Vagina (tissue), 2 donors: ENCODE measurements around the gene TM7SF2. TPM values are rescaled to one million over a fixed set of nuclear protein-coding genes. Genes with fewer than 3 reads are reported as not detected.

Experiments used
- DNase-seq, 2 donors: peaks; one replicate each; pipeline ENCODE4 v3.0.0-alpha.2; 2017; ENCODE audit errors: extremely low spot score in 2 of 2
- H3K27ac ChIP-seq: fragments of 200-600 bp; sonication (generic); one replicate; pipeline ENCODE4 v1.5.1; 2019
- H3K27me3 ChIP-seq: fragments of 200-600 bp; sonication (generic); one replicate; pipeline ENCODE4 v1.5.1; 2019
- H3K36me3 ChIP-seq, 2 donors: fragments of 200-600 bp; sonication (generic); one replicate each; pipeline ENCODE4 v1.5.1; 2017 to 2019
- H3K4me1 ChIP-seq: fragments of 200-600 bp; sonication (generic); one replicate; pipeline ENCODE4 v1.5.1; 2019
- H3K4me3 ChIP-seq, 2 donors: fragments of 200-600 bp; sonication (generic); 1 replicate in 1 of 2; 2 replicates in 1 of 2; pipeline ENCODE4 v1.5.1; 2016 to 2019
- H3K9me3 ChIP-seq: fragments of 200-600 bp; sonication (generic); one replicate; pipeline ENCODE4 v1.5.1; 2019
- POLR2A ChIP-seq, 2 donors: fragments of 450-650 bp; IDR thresholded peaks; one replicate each; pipeline ENCODE4 v1.6.1; 2017; ENCODE audit warnings: antibody characterized with exemption in 2 of 2, mild to moderate bottlenecking in 2 of 2, moderate library complexity in 2 of 2
- POLR2AphosphoS5 ChIP-seq, 2 donors: sonication (generic); formaldehyde crosslinking; IDR thresholded peaks; one replicate each; pipeline ENCODE4 v1.9.0; 2017; ENCODE audit warnings: antibody characterized with exemption in 2 of 2, mild to moderate bottlenecking in 2 of 2, low read depth in 1 of 2; ENCODE audit not compliant: insufficient read depth in 1 of 2
- intact Hi-C: fragments of 100-400 bp; cut with DNase I; formaldehyde crosslinking; loops from one replicate; pipeline ENCODE4 v1.15.1; 2023
- total RNA-seq: library from RNA; depleted of rRNA; stranded (reverse); fragments of >200 nt; gene quantifications from one replicate; pipeline ENCODE4 v1.2.3, GENCODE V29; 2016
- TF ChIP-seq, protein P1 (sequence below), 3 experiments: fragments of 450-650 bp in 2 of 3; fragments of 200-600 bp in 1 of 3; sonication (generic) in 1 of 3; IDR thresholded peaks; one replicate each; pipeline ENCODE4 v1.5.1; 2017 to 2019; ENCODE audit warnings: antibody characterized with exemption in 3 of 3, mild to moderate bottlenecking in 2 of 3, moderate library complexity in 2 of 3

TM7SF2 gene
- total RNA-seq, 1 donor from 2014 or later, result 37.6 TPM

DNA sequence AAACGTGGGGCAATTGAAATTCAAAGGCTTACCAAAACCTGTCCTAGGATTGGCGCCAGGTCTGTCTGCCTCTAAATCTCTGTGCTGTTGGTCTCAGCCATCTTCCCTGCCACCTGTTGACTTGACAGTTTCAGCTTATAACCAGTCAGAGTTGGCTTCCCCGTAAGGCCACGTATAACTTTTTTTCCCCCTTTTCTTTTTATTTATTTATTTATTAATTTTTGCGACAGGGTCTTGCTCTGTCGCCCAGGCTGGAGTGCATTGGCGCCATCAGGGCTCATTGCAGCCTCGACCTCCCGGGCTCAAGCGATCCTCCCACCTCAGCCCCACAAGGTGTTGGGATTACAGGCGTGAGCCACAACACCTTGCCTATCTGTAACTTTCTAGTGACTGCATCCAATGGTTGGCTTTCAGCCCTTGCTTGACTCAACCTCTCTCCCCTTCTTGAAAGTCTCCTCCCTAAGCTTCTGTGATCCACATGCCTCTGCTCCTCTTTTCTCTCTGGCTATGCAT, 24.0 kb downstream of the TM7SF2 start:
- H3K9me3 ChIP-seq, result no peaks in the 10 kb centered on the region
- intact Hi-C loops, result loop anchor here (2.0 kb wide), 1 partner anchor 45 kb away; the partner anchor contains the start of gene CAPN1
- H3K36me3 ChIP-seq, result peaks cover 0 to 18% of the 10 kb centered on the region in 2 donors
- peak overlapping the region; percentile 87 to 89 for H3K4me3 ChIP-seq
- peaks cover 30% of the 10 kb centered on the region for H3K4me1 ChIP-seq
- H3K27ac ChIP-seq, result peak overlapping the region; percentile 94
- TF ChIP-seq POLR2A (IDR thresholded peaks at IDR 0.05), result no peak
- TF ChIP-seq, protein P1, sequence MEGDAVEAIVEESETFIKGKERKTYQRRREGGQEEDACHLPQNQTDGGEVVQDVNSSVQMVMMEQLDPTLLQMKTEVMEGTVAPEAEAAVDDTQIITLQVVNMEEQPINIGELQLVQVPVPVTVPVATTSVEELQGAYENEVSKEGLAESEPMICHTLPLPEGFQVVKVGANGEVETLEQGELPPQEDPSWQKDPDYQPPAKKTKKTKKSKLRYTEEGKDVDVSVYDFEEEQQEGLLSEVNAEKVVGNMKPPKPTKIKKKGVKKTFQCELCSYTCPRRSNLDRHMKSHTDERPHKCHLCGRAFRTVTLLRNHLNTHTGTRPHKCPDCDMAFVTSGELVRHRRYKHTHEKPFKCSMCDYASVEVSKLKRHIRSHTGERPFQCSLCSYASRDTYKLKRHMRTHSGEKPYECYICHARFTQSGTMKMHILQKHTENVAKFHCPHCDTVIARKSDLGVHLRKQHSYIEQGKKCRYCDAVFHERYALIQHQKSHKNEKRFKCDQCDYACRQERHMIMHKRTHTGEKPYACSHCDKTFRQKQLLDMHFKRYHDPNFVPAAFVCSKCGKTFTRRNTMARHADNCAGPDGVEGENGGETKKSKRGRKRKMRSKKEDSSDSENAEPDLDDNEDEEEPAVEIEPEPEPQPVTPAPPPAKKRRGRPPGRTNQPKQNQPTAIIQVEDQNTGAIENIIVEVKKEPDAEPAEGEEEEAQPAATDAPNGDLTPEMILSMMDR (IDR thresholded peaks at IDR 0.05), result no peak
- no peak for TF ChIP-seq POLR2AphosphoS5 (IDR thresholded peaks at IDR 0.05; ENCODE audit: insufficient read depth in 1 of 2, low read depth in 1 of 2)
- no peaks in the 10 kb centered on the region for H3K27me3 ChIP-seq
- DNase-seq, result no peak

DNA sequence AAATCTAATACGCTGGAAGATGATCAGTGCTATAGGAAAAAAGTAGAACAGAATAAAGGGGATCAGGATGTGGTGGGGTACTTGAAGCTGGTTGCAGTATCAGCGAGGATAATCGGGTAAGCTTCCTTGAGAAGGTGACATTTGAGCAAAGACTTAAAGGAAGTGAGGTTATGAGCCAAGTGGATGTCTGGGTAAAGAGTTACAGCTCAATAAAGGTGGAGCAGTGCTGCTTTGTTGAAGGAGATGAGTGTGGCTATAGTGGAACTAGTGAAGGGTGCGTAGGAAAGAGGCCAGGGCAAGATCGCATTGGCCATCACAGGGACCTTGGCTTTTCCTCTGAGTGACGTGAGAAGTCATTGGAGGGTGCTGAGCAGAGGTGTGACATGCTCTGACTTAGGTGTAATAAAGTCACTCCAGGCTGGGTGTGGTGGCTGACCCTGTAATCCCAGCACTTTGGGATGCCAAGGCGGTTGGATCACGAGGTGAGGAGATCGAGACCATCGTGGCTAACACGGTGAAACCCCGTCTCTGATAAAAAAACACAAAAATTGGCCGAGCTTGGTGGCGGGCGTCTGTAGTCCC, 24.9 kb downstream of the TM7SF2 start:
- H3K4me3 ChIP-seq, result no peak overlapping the region
- H3K36me3 ChIP-seq, result peaks cover 0 to 9% of the 10 kb centered on the region in 2 donors
- no peaks in the 10 kb centered on the region for H3K9me3 ChIP-seq
- peaks cover 30% of the 10 kb centered on the region for H3K4me1 ChIP-seq
- H3K27me3 ChIP-seq, result no peaks in the 10 kb centered on the region
- intact Hi-C loops, result no loop called here
- DNase-seq, result no peak
- TF ChIP-seq, protein P1 (IDR thresholded peaks at IDR 0.05), result no peak
- TF ChIP-seq POLR2A (IDR thresholded peaks at IDR 0.05) (no peak), POLR2AphosphoS5 (IDR thresholded peaks at IDR 0.05; ENCODE audit: insufficient read depth in 1 of 2, low read depth in 1 of 2) (no peak)
- no peak overlapping the region for H3K27ac ChIP-seq

DNA sequence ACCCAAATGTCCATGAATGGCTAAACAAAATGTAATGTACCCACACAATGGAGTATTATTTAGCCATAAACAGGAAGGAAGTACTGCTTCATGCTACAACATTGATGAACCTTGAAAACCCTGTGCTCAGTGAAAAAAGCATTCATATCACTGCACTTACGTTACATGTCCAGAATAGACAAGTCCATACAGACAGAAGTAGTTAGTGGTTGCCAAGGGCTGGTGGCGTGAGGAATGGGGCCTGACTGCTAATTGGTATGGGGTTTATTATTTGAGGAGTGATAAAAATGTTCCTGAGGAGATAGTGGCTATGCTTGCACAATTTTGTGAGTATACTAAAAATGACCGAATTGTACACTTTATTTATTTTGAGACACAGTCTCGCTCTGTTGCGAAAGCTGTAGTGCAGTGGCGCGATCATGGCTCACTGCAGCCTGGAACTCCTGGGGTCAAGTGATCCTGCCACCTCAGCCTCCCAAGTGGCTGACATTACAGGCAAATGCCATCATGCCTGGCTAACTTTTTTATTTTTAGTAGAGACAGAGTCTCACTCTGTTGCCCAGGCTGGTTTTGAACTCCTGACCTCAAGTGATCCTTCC, 30.3 kb downstream of the TM7SF2 start:
- Histone ChIP-seq H3K4me1 (no peaks in the 10 kb centered on the region), H3K27me3 (no peaks in the 10 kb centered on the region), H3K36me3 (no peaks in the 10 kb centered on the region), H3K4me3 (no peak overlapping the region), H3K9me3 (no peaks in the 10 kb centered on the region), H3K27ac (no peak overlapping the region)
- DNase-seq, result no peak
- intact Hi-C loops, result no loop called here
- no peak for TF ChIP-seq POLR2AphosphoS5 (IDR thresholded peaks at IDR 0.05; ENCODE audit: insufficient read depth in 1 of 2, low read depth in 1 of 2)
- TF ChIP-seq, protein P1 (IDR thresholded peaks at IDR 0.05), result no peak
- TF ChIP-seq POLR2A (IDR thresholded peaks at IDR 0.05), result no peak

DNA sequence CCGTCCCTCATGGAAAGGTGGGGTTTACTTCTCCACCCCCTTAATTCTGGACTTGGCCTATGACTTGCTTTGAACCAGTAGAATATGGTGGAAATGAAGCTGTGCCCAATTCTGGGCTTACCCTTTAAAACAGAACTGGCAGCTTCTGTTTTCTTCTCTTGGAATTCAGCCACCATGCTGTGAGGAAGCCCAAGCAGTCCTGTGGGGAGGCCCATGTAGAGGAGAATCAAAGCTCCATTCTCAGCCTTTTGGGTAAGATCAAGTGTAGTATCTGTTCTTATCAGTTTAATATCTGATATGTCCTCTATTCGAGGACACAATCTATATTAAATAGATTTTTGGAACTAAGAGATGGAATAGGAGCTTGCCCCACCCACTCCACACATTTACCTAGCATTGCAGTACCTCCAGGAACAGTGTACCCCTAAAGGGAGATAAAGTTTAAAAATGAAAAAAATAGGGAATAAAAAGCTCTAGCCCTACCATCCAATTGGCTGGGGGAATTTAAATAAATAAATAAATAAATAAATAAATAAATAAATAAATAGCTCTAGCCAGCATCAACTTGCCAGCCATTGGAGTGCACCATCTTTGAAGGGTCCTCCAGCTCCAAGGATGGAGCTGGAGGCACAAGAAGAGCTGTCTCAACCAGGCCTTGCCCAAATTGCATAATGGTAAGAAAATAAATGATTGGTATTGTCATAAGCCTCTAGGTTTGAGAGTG, 35.8 kb downstream of the TM7SF2 start:
- Histone ChIP-seq H3K9me3 (no peaks in the 10 kb centered on the region), H3K4me3 (no peak overlapping the region), H3K27ac (no peak overlapping the region), H3K27me3 (no peaks in the 10 kb centered on the region), H3K4me1 (peaks cover 20% of the 10 kb centered on the region), H3K36me3 (no peaks in the 10 kb centered on the region)
- no peak for DNase-seq
- TF ChIP-seq POLR2AphosphoS5 (IDR thresholded peaks at IDR 0.05; ENCODE audit: insufficient read depth in 1 of 2, low read depth in 1 of 2) (no peak), POLR2A (IDR thresholded peaks at IDR 0.05) (no peak)
- TF ChIP-seq, protein P1 (IDR thresholded peaks at IDR 0.05), result no peak
- intact Hi-C loops, result no loop called here
